ENCODE measurements around the gene CYSRT1.
"Not testable (repeated sequence)": the region's sequence is repeated elsewhere in the genome, so short reads cannot be mapped to it uniquely, and the experiment has no call there.

Gene CYSRT1

GRCh38 chr9:137252555-137253506 lies 27.9 kb downstream of the CYSRT1 start:
- DNase-seq (no peak), ATAC-seq (no peak)

DNA sequence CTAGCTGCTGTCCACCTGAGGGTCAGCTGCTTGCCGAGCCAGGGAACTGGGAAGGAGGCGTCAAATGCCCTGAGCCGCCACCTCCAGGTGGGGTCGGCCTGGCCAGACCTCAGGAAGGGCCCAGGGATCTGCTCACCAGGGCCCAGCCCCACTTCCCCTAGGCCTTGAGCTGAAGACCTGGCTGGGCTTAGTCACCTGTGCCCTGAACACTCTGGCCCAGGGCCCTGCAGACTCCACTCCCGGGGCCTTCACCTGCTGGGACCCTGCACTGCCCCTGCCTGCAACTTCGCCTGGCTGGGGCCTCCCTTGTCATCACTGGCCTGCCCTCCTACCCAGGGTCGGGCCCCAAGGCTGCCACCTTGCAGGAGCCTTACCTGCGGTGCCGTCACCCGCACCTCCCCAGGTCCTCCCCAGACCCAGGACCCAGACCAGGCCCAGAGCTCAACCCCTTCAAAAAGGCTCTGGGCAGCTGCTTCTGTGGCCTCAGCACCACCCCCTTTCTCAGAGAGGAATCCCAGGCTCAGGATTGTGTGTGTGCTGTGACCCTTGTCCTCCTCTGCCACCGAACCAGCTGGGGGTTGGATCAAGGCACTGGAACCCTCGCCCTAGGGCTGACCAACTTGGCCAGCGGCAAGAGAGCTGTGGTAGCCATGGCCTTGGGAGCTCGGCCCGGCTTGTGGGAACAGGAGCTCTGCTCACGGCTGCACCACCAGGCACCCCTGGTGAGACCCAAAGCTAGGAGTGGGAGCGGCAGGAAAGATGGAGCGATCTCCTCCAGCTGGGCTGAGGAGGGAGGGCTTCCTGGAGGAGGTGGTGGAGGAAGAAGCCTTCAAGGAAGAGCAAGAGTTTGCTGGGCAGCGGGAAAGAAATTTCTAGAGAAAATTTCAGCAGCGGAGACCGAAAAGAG lies 29.0 kb downstream of the CYSRT1 start:
- no peak for DNase-seq
- no peak for ATAC-seq

GRCh38 chr9:137254624-137255447 lies 29.9 kb downstream of the CYSRT1 start, which contains the start of gene NELFB:
NELFB (plus strand) TSS chr9:137255327.
- peak; percentile 91 for ATAC-seq
- DNase-seq, result peak; percentile 99

DNA sequence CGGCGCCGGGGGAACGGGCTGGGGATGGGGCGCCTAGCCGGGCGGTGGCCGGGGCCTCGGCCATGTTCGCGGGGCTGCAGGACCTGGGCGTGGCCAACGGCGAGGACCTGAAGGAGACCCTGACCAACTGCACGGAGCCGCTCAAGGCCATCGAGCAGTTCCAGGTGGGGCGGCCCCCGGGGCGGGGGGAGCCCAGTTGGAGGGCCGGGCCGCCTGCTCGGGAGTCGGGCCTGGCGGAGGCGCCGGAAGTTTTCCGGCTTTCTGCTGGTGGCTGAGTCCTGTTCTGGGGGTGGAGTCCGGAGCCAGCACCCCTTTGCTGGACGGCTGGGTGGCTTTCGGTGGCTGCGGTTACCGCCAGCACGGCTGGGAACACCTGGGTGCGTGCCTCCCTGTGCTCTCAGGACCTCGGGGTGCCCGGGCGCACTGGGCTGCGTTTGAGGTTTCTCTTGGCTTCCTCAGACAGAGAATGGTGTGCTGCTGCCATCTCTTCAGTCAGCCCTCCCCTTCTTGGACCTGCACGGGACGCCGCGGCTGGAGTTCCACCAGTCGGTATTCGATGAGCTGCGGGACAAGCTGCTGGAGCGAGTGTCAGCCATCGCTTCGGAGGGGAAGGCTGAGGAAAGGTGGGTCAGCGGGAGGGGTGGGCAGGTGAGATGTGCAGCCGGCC lies 30.6 kb downstream of the CYSRT1 start:
- ATAC-seq, result peak; percentile 36
- DNase-seq, result no peak

DNA sequence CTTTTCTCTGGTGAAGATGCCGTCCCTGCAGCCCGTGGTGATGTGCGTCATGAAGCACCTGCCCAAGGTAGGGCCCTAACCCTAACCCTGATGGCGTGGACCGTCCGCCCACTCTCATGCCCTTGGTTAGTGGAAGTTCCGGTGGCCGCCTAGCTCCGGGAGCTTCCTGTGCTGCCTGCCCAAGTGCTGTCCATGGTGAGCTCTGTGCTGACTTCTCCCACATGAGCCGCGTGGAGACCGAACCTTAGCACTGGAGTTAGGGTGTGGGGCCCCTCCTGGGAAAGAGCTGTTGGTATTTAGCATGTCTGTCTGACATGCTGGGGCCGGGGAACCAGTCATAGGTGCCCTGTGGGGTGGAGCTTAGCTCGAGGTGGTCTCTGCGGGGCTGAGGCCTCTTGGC lies 31.4 kb downstream of the CYSRT1 start:
- DNase-seq (no peak), ATAC-seq (no peak)

GRCh38 chr9:137256856-137257255 lies 31.9 kb downstream of the CYSRT1 start:
- no peak for DNase-seq
- no peak for ATAC-seq

DNA sequence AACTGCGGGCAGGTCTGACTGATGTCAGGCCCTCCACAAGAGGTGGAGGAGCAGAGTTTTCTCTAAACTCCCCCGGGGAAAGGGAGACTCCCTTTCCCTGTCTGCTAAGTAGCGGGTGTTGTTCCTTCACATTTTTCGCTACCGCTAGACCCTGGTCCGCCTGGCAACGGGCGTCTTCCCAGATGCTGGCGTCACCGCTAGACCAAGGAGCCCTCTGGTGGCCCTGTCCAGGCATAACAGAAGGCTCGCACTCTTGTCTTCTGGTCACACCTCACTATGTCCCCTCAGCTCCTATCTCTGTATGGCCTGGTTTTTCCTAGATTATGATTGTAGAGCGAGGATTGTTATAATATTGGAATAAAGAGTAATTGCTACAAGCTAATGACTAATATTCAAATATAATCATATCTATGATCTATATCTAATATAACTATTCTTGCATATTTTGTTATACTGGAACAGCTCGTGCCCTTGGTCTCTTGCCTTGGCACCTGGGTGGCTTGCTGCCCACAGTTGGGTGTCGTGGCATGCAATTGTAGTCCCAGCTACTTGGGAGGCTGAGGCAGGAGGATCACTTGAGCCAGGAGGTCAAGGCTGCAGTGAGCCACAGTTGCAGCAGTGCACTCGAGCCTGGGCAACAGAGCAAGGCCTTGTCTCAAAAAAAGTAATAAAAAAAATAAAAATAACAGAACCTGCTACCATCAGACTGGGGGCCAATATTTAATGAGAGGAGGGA lies 37.4 kb downstream of the CYSRT1 start:
- not testable (repeated sequence) for ATAC-seq, DNase-seq

GRCh38 chr9:137262909-137263285 lies 37.9 kb downstream of the CYSRT1 start:
- ATAC-seq (no peak), DNase-seq (no peak)

GRCh38 chr9:137263506-137263905 lies 38.5 kb downstream of the CYSRT1 start:
- DNase-seq, result no peak
- no peak for ATAC-seq

- ATAC-seq (no peak), DNase-seq (no peak)
These were observed 39.1 kb downstream of the CYSRT1 start for GRCh38 chr9:137264067-137264466.

GRCh38 chr9:137265496-137266161 lies 40.7 kb downstream of the CYSRT1 start:
- DNase-seq (no peak), ATAC-seq (no peak)

GRCh38 chr9:137266162-137266527 lies 41.2 kb downstream of the CYSRT1 start:
- ATAC-seq (no peak), DNase-seq (no peak)

GRCh38 chr9:137266585-137267453 lies 41.8 kb downstream of the CYSRT1 start:
- ATAC-seq, result no peak
- no peak for DNase-seq

DNA sequence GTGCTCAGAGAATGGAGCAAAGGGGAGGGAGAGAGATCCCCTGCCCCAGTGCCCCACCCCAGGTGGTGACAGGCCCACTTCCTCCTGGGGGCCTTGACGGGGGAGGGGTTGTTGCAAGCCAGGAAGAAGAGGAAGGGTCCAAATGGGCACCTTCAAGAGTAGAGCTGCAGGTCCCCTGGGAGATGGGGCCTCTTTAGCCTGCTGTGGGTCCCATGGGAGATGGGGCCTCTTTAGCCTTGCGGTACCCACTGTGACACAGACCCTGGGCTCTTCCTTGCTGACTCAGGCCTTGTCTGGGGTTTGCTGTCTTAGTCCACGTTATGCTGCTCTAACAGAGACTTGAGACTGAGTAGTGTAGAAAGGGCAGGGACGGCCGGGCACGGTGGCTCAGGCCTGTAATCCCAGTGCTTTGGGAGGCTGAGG lies 43.0 kb downstream of the CYSRT1 start:
- DNase-seq (no peak), ATAC-seq (no peak)

- ATAC-seq (no peak), DNase-seq (no peak)
These were observed 43.7 kb downstream of the CYSRT1 start for GRCh38 chr9:137268538-137269201.

DNA sequence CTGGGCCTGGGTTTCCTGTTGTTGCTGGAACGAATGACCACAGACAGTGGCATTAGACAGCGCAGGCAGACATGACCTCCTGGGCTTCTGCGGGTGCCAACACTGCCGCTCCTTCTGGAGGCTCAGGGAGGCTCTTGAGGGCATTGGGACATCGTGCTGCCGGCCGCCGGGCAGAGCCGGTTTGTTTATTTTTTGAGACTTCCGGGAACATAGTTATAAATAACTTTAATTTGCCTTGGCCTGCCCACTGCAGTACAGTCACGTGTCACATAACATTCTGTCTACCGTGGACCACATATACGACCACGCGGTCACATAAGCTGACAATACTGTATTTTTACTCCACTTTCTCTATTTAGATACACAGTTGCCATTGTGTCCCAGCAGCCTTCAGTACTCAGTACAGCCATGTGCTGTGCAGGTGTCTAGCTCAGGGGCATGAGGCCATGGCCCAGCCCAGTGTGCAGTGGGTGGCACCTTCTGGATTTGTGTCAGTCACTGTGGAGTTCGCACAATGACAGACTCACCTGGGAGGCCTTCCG lies 44.3 kb downstream of the CYSRT1 start:
- no peak for ATAC-seq
- DNase-seq, result no peak

DNA sequence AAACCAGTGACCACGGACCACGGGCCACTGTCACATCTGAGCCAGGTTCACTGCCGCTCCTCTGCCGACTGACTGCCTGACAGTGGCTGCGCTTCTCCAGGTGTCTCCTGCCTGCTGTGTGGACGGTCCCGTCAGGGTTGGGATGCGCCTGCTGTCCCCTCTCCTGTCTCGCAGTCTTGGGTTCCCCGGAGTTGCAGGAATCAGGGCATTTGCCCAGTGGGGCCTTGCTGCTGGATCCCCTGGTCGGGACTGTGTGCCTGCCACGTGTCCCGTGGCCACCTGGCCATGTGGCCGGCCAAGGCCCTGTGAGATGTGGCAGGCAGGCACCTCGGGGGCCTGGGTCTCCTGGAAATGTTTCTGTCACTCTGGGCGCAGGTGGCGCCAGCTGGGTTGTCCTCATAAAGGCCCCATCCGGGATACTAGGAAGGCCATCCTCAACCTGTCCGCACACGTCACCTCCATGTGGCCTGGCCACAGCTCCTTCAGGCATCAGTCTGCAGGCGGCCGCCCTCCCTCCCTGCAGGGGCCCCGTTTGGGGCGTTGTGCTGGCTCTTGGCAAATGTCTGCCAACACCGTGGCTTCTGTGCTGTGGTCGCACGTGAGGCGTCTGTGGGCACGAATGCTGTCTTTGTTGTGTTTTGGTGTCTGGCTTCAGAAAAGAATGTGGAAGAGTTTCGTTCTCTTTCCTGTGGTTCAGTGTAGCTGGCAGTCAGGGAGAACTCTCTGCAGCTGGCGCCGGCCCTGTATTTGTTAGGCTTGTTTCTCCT lies 46.1 kb downstream of the CYSRT1 start:
- DNase-seq (no peak), ATAC-seq (no peak)

- DNase-seq (no peak), ATAC-seq (no peak)
These were observed 46.7 kb downstream of the CYSRT1 start for GRCh38 chr9:137271696-137272076.
